Activated T-cell treated with anti-CD3 and anti-CD28 coated beads for 48 hours (primary cell): Measurements from ENCODE around the gene SOX6.

Experiments
- DNase-seq: peaks from one replicate; pipeline ENCODE4 v3.0.0-alpha.2; 2020; ENCODE audit warnings: low read depth

Gene SOX6

GRCh38 chr11:16191212-16191867, 165.0 kb downstream of the SOX6 start:
- no peak for DNase-seq

GRCh38 chr11:16186680-16187079, 169.7 kb downstream of the SOX6 start:
- no peak for DNase-seq

GRCh38 chr11:16185042-16185441, 171.3 kb downstream of the SOX6 start:
- no peak for DNase-seq

GRCh38 chr11:16184588-16184987, 171.8 kb downstream of the SOX6 start:
- DNase-seq: no peak

- no peak for DNase-seq
These were observed 173.8 kb downstream of the SOX6 start for GRCh38 chr11:16182553-16182952.

DNA sequence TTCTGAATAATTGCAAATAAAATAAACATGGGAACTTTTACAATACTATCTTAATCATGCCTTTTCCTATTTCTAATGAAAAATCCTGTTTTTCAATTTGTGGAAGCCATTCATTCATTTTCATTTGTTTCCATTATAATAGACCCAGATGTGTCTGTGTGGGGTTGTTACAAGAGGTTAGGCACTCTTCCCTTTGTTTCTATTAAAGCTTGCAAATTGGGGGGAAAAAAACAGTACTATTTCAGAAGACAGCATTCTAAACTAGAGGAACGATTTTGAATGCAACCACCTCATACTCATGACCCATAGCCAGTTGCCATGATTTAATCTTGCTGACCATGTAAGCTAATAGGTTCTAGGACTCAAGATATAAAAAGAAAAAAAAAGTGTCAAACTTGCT, 175.5 kb downstream of the SOX6 start:
- DNase-seq: no peak

DNA sequence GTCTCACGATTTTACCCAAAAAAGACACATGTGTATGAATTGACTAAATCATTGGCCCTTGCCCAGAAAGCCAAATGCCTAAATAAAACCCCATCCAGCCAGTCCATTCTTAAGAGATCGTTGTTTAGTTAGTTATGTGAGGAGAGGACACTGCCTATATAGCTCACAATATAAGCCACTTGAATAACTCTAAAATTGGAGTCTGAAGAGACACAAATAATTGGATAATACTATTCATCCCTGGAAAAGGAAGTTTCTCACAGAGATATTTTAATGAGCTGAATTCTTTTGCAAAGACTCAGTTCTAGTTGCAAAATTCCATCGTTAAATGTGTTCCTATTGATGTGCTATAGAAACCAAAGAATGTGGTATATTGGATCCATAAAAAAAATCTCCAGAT, 176.7 kb downstream of the SOX6 start:
- DNase-seq: no peak

GRCh38 chr11:16178273-16178672, 178.1 kb downstream of the SOX6 start:
- no peak for DNase-seq

DNA sequence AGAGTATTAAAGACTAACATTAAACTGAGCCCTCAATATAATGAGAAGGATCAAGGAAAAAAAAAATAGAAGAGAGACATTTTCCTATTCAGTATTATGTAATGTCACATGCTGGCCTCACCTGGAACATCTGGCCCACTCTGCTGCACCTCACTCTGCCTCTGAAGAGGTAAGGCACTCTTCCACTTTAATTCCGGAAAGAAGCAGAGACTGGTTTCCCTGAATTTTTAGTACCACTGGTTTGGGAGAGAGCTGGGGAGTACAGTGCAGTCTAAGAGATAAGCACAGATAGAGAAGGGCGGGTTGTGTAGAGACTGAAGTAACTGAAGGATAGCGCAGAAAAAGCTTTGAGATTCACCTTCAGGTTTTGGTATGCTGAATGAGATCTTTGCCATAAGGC, 178.7 kb downstream of the SOX6 start:
- DNase-seq: no peak

- no peak for DNase-seq
These were observed 182.5 kb downstream of the SOX6 start for GRCh38 chr11:16173798-16174197.

- no peak for DNase-seq
These were observed 184.5 kb downstream of the SOX6 start for GRCh38 chr11:16171882-16172281.

DNA sequence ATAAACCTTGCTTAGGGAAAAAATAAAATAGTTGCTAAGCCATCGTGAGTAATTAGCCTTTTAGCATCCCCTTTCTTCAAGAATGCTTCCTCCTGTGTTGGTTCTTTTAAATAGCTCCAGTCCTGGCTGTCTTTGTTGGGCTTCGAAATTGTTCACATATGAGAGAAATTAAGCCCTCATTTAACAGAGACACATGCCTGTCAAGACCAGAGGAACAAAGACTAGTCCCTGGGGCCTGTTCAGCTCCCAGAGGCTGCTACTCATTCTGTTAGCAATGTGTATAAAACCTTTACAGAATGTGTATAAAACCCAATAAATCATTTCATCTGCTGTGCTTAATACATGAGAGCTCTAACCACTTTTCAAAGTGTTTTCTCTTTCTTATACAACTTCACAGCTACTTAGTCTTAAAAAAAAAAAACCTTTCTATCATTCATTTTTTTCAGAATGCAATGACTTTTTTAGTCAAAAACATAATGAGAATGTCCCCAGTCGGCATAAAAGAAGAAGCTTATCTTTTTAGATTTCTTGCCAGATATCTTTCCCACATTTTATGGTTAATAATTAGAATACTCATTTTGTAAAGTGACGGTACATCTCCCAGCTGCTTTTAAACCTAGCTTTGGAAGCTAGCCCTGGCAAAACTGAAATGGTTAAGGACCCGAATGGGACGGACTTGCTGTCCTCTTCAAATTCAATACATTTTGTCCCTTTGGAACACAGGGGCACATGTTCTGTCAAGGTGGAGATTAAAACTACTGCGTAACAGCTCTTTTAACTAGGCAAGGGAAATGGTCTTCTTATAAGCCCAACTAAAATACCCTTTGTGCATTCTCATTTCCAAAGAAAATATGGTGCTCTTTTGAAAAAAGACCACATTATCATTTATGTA, 186.1 kb downstream of the SOX6 start:
- no peak for DNase-seq

GRCh38 chr11:16169541-16169940, 186.8 kb downstream of the SOX6 start:
- no peak for DNase-seq

DNA sequence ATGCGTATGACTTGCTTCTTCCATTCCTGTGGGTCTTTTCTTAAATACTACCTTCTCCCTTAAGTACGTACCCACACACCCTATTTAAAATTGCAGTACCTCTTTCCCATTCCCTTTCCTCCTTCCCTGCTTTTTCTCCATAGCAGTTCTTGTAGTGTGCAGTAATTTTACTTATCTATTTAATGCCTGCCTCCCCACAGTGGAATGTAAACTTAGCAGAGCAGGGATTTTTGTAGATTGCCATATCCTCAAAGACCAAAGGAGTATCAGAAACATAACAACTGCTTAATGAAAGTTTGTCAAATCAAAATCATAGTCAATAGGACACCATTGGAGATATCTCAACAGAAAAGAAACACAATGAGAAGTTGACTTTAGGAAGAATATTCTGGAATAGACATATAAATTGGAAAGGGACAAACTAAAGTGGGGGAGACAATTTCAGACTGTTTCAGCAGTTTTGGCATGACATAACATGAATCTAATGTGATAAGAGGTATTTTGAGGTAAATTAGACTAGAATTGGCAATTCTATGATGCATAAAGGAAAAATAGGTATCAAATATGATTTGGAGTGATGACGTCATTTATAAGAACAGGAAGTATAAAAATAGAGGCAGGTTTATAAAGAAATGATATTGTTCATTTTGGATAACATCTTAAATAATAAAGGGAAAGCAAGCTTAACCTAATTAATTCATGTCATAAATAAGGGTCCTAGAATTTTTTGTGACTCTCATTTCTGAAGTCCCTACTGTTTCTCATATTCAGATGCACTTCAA, 188.4 kb downstream of the SOX6 start:
- no peak for DNase-seq

GRCh38 chr11:16166571-16166970, 189.8 kb downstream of the SOX6 start:
- DNase-seq: no peak

GRCh38 chr11:16160146-16160545, 196.2 kb downstream of the SOX6 start:
- DNase-seq: no peak

- DNase-seq: no peak
These were observed 197.8 kb downstream of the SOX6 start for GRCh38 chr11:16158426-16158994.

DNA sequence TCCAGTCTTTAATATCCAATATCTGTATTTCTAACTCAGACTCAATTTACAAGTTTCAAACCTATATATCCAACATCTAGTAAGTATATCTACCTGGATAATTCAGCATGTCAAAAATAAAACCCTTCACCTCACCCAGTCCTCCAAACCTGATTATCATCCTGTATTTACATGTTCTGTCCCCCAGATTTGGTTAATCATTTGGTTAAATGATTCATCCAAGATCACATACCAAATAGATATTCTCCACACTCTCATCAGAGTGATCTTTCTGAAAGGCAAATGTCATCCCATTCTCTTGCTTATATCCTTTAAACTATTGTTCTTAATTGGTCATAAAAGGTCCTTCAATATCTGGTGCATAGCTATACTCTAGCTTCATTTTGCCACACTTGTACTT, 199.0 kb downstream of the SOX6 start:
- DNase-seq: no peak

DNA sequence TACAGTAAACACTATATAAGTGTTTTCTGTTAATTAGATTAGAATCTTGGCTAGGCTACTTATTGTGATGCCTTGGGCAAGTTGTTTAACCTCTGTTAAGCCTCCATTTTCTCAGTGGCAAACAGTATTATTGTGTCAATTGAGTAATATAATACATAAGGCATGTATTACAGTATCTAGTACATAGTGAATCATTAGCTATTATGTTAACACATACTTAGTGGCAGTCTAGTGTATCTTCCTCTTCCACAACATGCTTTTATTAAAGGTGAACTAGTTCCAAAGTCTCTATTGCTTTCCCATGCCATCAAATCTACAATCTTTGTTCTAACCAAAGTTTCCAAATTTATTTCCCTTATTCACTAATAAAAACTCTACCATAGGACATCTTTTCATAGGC, 200.9 kb downstream of the SOX6 start:
- no peak for DNase-seq

DNA sequence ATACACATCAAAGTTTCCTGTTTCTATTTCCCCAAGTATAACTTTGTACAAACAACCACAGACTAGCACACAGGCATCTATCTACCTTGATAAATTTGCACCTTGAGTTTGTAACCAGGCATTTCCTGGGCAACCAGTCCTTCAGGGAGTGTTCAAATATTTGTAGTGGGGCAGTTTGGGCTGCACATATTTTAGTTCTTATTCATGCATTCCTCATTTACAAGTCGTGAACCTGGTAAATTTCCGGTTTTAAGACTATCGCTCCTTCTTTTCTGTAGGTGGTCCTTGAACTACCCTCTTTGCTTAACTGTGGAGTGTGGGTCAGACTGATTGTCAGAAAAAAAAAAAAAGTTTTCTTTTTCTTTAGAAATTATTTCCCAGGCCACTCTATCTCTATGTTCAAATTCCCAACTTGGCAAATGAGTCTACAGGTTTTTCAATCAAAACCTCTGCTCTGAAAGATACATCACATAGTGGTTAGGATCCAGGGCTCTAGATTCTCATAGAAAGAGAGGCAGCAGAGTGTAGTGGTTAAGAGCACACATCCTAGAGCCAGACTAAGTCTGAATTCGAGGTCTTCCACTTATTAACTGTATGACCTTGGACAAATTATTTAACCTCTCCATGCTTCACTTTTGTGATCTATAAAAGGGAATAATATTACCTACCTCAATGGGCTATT, 201.5 kb downstream of the SOX6 start:
- no peak for DNase-seq

DNA sequence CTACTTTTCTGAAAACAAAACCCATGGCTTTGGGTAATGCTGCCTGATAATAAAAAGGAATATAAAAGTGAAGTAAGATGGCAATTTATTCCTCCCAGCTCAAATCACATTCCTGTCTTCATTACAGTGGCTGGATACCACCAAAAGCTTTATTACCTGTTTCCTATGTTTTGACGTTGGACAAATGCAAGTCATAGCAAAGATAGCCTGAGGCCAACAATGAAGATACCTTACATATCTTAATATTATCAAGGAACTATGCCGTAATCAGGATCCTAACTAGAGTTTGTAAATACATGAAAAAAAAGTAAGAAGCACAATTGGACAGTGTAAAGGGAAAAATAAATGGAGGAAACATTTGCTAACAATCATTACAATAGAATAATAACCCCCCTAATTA, 202.4 kb downstream of the SOX6 start:
- no peak for DNase-seq

- DNase-seq: no peak
These were observed 205.2 kb downstream of the SOX6 start for GRCh38 chr11:16151138-16151537.
